ENCODE measurements around the gene PDSS2. TPM values are rescaled to one million over a fixed set of nuclear protein-coding genes. Genes with fewer than 3 reads are reported as not detected.

Gene PDSS2
- total RNA-seq, 2 experiments from 2014 or later: 13.1 to 16.9 TPM

DNA sequence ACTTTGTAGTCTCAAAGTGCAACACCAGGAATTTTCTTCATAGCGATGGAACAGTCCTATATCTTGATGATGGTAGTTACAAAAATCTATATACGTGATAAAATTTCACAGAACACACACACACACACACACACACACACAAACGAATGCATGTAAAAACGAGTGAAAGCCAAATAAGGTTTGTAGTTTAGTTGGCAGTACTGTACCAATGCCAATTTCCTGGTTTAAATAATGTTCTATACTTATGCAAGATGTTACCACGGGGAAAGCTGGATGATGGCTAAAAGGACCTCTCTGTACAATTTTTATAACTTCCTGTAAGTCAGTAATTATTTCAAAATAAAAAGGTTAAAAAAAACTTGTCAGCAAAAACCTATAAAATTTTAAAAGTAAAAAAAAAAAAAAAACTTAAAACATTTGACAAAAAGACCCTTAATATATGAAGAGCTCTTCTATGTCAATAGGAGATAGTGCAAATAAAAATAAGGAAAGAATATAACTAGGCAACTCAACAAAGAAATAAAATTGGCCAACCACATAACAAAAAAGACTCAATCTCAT lies 37.6 kb downstream of the PDSS2 start:
- CTCF ChIA-PET: interaction anchor here (1.1 kb wide), 1 partner anchor 18 kb away, joined by 4 read pairs; no protein-coding TSS in a partner anchor
- no peaks in the 10 kb centered on the region for H3K4me1 Mint-ChIP-seq

DNA sequence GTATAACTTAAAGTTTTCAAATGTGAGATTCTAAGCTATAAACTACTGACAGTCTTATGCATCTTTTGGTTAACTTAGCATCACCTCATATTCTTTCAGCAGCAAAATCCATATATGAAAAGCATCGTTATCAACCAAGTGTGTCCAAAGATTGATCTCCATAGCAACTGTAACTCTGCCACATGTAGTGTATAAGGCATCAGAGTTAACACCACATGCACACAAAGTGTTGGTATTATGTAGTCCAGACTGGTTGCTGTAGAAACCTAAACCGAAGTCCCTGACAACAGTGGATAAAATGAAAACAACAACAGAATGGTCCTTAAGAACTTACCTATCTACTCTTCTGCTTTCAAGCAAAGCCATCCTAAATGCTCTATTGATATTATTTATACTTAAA lies 39.6 kb downstream of the PDSS2 start:
- Mint-ChIP-seq H3K36me3 (peaks cover 2% of the 10 kb centered on the region), H3K4me3 (no peak overlapping the region), H3K9me3 (ENCODE audit: low read depth) (no peaks in the 10 kb centered on the region), H3K27ac (no peak overlapping the region), H3K27me3 (no peaks in the 10 kb centered on the region), H3K4me1 (no peaks in the 10 kb centered on the region)
- CTCF ChIA-PET: no interaction called here
- ATAC-seq (no peak), DNase-seq (no peak)

More for the DNA sequence above, 37.6 kb downstream of the PDSS2 start:
- Mint-ChIP-seq H3K9me3 (ENCODE audit: low read depth) (peaks cover 7% of the 10 kb centered on the region), H3K36me3 (peaks cover 17% of the 10 kb centered on the region), H3K27ac (no peak overlapping the region), H3K4me3 (no peak overlapping the region), H3K27me3 (no peaks in the 10 kb centered on the region)
- ATAC-seq (no peak), DNase-seq (no peak)

DNA sequence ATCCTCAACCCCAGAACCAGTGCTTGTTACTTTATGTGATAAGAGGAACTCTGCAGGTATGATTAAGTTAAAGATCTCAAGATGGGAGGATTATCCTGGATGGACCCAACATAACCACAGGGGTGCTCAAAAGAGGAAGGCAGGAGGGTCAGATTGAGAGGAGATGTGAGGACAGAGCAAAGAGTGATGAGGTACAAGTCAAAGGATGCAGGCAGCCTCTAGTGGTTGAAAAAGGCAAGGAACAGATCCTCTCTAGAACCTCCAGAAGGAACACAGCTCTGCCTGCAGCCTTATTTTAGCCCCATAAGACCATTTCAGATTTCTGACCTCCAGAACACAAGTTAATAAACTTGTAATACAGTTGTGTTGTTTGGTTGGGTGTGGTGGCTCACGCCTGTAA lies 41.2 kb downstream of the PDSS2 start:
- CTCF ChIA-PET: no interaction called here
- DNase-seq (no peak), ATAC-seq (no peak)
- H3K27ac Mint-ChIP-seq: no peak overlapping the region
- H3K4me1 Mint-ChIP-seq: no peaks in the 10 kb centered on the region
- H3K4me3 Mint-ChIP-seq: no peak overlapping the region
- H3K9me3 Mint-ChIP-seq (ENCODE audit: low read depth): no peaks in the 10 kb centered on the region
- peaks cover 2% of the 10 kb centered on the region for H3K36me3 Mint-ChIP-seq
- H3K27me3 Mint-ChIP-seq: no peaks in the 10 kb centered on the region

DNA sequence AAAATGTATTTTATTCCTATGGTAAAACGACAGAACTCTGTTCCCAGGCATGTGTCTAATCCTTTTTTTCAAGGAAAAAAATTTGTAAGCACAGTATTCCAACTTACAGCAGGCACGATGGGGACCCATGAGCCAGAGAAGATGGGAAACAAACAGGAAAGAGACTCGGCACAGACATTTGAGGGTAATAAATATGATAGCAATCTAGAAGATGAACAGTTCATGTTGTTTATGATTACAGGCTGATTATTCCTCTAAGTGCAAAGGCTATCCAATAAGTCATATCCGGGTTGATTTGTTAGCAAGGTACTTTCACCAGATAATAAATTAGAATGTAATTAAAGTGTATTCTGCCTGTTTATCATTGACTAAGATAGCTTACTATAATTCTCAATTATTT lies 43.2 kb downstream of the PDSS2 start:
- DNase-seq (no peak), ATAC-seq (no peak)
- Mint-ChIP-seq H3K4me1 (no peaks in the 10 kb centered on the region), H3K27ac (no peak overlapping the region), H3K36me3 (peaks cover 2% of the 10 kb centered on the region), H3K27me3 (no peaks in the 10 kb centered on the region), H3K4me3 (no peak overlapping the region), H3K9me3 (ENCODE audit: low read depth) (no peaks in the 10 kb centered on the region)
- CTCF ChIA-PET: no interaction called here

DNA sequence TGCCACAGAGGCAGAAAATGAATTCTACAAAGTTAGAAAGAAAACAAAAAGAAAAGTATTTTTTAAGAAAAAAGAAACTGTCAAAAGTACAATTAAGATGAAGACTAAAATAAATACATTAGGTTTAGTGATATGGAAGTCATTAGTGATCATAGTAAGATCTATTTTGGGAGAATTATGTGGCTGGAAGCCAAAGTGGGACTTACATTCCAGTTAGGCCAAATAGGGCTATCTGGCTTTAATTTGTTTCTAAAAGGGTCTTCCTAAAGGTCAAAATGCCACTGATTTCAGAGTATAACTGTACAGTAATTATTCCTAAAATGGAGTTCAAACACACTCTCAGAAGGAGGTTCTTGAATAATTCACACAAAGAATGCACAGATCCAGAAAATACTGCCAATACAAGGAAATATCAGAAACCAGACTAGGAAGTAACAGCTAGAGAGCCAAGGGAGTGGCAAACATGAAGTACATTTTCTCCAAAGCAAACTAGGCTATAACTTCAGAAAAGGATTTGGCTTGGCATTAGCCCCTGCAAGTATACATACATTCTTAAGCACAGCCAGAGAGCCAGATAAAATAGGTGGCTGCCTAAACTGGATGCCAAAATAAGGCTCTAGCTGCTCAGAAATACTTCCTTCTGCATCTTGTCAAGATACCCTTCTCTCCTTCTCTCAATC lies 45.3 kb downstream of the PDSS2 start:
- Mint-ChIP-seq H3K4me3 (no peak overlapping the region), H3K36me3 (peaks cover 2% of the 10 kb centered on the region), H3K4me1 (no peaks in the 10 kb centered on the region), H3K9me3 (ENCODE audit: low read depth) (no peaks in the 10 kb centered on the region), H3K27ac (no peak overlapping the region), H3K27me3 (no peaks in the 10 kb centered on the region)
- DNase-seq: no peak
- no peak for ATAC-seq
- CTCF ChIA-PET: no interaction called here

DNA sequence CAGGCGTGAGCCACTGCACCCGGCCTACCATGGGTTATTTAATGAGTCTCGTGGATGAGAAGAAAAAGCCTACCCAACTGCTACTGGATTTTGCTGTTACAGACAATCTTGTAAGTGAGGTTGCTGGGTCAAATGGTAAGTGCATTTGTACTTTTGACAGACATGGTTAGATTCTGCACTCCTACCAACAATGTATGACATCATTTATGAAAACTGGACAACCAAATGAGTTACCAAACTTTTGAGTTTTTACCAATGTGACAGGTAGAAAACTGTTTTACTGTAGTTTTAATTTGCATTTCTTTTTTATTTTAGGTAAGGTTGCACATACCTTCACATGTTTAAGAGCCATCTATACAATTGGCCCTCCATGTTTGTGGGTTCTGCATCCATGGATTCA lies 48.2 kb downstream of the PDSS2 start:
- no peaks in the 10 kb centered on the region for H3K27me3 Mint-ChIP-seq

DNA sequence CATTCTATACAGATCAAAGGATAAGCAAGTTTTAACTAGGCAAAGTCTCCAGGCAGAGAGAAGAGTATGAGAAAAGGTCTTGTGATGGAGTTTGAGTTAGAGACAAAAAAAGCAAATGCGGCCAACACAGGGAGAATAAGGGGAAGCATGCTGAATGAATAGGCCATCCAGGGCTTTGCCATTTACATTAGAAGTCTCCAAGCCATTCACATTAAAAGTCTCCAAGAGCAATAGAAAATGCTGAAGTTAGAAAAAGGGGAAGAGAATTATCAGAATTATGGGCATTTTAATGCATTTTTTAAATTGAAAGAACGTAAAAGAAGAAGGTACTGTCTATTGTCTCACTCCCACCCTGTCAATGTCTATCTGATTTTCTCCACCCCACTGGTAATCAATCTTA lies 49.4 kb downstream of the PDSS2 start:
- H3K4me1 Mint-ChIP-seq: no peaks in the 10 kb centered on the region
- no peaks in the 10 kb centered on the region for H3K27me3 Mint-ChIP-seq
- no peak overlapping the region for H3K4me3 Mint-ChIP-seq
- DNase-seq: no peak
- peaks cover 9% of the 10 kb centered on the region for H3K36me3 Mint-ChIP-seq
- ATAC-seq: no peak
- H3K27ac Mint-ChIP-seq: no peak overlapping the region
- CTCF ChIA-PET: no interaction called here
- H3K9me3 Mint-ChIP-seq (ENCODE audit: low read depth): peaks cover 3% of the 10 kb centered on the region

More for the DNA sequence above, 48.2 kb downstream of the PDSS2 start:
- ATAC-seq: no peak
- no peaks in the 10 kb centered on the region for H3K9me3 Mint-ChIP-seq (ENCODE audit: low read depth)
- no peak overlapping the region for H3K4me3 Mint-ChIP-seq
- CTCF ChIA-PET: no interaction called here
- H3K4me1 Mint-ChIP-seq: no peaks in the 10 kb centered on the region
- DNase-seq: no peak
- no peak overlapping the region for H3K27ac Mint-ChIP-seq
- H3K36me3 Mint-ChIP-seq: peaks cover 6% of the 10 kb centered on the region

DNA sequence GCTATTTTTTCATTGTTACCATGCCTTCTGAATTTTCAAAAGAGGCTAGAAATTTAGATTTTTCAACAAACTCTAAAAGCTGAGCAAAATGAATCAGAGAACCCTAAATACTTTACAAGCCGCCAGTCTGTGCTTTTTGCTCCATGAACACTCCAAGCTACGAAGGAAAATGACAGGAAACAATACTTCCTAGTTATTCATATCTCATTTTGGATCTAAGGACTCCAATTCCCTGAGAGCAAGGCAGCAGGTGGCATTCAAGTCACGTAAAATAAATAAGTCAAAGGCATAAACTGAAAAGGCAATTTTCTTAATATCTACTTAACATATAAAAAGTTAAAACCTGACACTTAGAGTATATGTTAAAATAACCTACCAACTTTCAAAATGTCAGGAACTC lies 50.6 kb downstream of the PDSS2 start:
- ATAC-seq: no peak
- no peak overlapping the region for H3K27ac Mint-ChIP-seq
- CTCF ChIA-PET: no interaction called here
- H3K4me1 Mint-ChIP-seq: no peaks in the 10 kb centered on the region
- H3K27me3 Mint-ChIP-seq: no peaks in the 10 kb centered on the region
- no peak overlapping the region for H3K4me3 Mint-ChIP-seq
- H3K36me3 Mint-ChIP-seq: peaks cover 17% of the 10 kb centered on the region
- H3K9me3 Mint-ChIP-seq (ENCODE audit: low read depth): peaks cover 9% of the 10 kb centered on the region
- no peak for DNase-seq

DNA sequence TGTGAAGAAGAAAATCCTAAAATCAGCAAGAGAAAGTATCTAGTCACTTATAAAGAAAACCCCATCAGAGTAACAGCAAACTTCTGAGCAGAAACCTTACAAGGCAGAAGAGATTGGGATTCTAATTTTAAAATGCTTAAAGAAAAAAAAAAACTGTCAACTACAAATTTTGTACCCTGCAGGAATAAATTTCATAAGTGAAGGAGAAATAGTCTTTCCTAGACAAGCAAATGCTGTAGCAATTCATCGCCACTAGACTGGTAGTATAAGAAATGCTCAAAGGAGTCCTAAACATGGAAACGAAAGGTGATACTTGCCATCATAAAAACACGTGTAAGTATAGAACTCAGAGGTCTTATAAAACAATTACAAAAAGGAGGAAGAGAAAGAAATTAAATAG lies 54.4 kb downstream of the PDSS2 start:
- Mint-ChIP-seq H3K4me3 (no peak overlapping the region), H3K9me3 (ENCODE audit: low read depth) (peaks cover 22% of the 10 kb centered on the region), H3K27me3 (no peaks in the 10 kb centered on the region), H3K36me3 (peaks cover 39% of the 10 kb centered on the region), H3K4me1 (no peaks in the 10 kb centered on the region), H3K27ac (no peak overlapping the region)
- no peak for DNase-seq
- no peak for ATAC-seq
- CTCF ChIA-PET: no interaction called here

DNA sequence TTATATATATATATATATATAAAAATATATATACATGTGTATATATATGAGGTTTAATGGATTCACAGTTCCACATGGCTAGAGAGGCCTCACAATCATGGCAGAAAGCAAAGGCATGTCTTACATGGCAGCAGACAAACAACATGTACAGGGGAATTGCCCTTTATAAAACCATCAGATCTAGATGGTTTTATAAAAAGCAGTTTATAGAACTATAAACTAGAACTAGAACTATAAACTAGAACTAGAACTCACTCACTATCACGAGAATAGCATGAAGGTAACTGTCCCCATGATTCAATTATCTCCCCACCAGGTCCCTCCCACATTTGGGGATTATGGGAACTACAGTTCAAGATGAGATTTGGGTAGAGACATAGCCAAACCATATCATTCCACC lies 56.8 kb downstream of the PDSS2 start:
- ATAC-seq: no peak
- CTCF ChIA-PET: no interaction called here
- Mint-ChIP-seq H3K36me3 (peaks cover 50% of the 10 kb centered on the region), H3K4me1 (no peaks in the 10 kb centered on the region), H3K27ac (no peak overlapping the region), H3K27me3 (no peaks in the 10 kb centered on the region), H3K9me3 (ENCODE audit: low read depth) (peaks cover 25% of the 10 kb centered on the region), H3K4me3 (no peak overlapping the region)
- no peak for DNase-seq

DNA sequence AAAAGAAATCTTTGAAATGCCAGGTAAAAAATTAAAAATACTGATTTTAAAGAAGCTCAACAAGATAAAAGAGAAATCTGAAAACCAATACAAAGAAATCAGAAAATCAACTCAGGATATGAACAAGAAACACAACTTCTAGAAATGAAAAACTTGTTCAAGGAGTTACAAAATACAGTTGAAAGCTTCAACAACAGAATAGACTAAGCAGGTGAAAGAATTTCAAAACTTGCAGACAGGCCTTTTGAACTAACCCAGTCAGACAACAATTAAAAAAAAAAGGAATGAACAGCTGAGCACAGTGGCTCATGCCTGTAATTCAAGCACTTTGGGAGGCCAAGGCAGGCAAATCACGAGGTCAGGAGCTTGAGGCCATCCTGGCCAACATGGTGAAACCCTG lies 57.8 kb downstream of the PDSS2 start:
- no peaks in the 10 kb centered on the region for H3K27me3 Mint-ChIP-seq
- CTCF ChIA-PET: no interaction called here
- no peak overlapping the region for H3K27ac Mint-ChIP-seq
- ATAC-seq (no peak), DNase-seq (no peak)
- peaks cover 52% of the 10 kb centered on the region for H3K36me3 Mint-ChIP-seq
- H3K9me3 Mint-ChIP-seq (ENCODE audit: low read depth): peaks cover 29% of the 10 kb centered on the region
- no peaks in the 10 kb centered on the region for H3K4me1 Mint-ChIP-seq
- no peak overlapping the region for H3K4me3 Mint-ChIP-seq

DNA sequence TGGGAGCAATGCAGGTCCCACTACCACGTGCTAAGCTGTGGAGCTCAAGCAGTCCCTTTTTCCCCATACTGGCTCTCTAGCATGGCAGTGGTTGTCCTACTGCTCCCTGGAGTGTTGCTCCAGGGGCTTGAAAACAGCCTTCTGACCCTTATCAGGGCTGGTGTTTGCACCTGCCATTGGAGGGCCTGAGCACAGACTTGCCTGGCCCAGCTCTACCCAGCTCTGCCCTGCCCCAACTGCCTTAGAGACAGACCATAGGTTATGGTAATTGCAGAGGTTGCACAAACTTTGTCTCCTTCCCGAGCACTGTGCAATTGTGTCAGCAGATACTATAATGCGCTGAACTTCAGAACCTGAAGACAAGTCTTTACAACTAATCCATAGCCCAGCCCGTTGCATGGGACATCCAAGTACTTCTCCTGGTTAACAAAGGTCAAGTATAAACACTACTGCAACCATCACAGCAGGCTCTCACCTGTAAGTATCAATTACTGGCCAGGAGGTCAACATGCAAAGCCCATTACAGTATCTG lies 58.7 kb downstream of the PDSS2 start:
- CTCF ChIA-PET: no interaction called here
- Mint-ChIP-seq H3K9me3 (ENCODE audit: low read depth) (peaks cover 31% of the 10 kb centered on the region), H3K4me3 (no peak overlapping the region), H3K4me1 (no peaks in the 10 kb centered on the region), H3K27me3 (no peaks in the 10 kb centered on the region), H3K27ac (no peak overlapping the region), H3K36me3 (peaks cover 56% of the 10 kb centered on the region)
- ATAC-seq: no peak
- DNase-seq: no peak

DNA sequence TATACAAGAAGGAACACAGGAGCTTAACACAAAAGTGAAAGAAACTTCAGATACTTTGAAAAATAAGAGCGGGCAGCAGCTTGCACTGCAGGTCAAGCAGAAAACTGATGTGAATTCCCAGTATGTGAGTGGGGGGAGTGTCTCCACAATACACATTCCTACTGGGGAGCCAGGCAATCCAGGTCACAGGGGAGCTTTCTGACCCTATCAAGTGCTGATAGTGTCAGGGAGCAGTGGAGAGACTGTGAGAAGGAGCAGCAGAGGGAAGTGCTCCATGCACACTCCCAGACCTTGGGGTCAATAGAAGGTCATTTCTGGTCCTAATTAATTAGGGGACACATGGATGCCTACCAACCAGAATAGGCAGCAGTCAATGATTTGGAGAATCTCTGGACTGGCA lies 59.4 kb downstream of the PDSS2 start:
- ATAC-seq (no peak), DNase-seq (no peak)
- Mint-ChIP-seq H3K36me3 (peaks cover 56% of the 10 kb centered on the region), H3K27me3 (no peaks in the 10 kb centered on the region), H3K4me3 (no peak overlapping the region), H3K9me3 (ENCODE audit: low read depth) (peaks cover 28% of the 10 kb centered on the region), H3K4me1 (no peaks in the 10 kb centered on the region), H3K27ac (no peak overlapping the region)
- CTCF ChIA-PET: no interaction called here

DNA sequence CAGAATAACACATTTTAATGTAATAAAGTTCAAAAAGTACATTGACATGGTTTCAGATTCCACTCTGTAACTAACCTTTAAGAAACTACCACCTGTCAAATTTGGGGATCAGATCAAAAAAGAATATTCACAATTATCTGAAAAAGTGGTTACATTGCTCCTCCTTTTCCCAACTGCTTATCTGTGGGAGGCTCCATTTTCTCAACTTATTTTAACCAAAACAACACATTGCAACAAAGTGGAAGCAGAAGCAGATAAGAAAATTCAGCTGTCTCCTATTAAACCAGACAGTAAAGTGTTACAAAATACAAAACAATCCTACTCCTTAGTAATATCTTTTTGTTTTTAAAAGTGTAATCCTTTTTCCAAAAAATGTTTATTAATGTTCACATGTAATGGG lies 61.4 kb downstream of the PDSS2 start:
- ATAC-seq: no peak
- Mint-ChIP-seq H3K27me3 (no peaks in the 10 kb centered on the region), H3K27ac (no peak overlapping the region), H3K36me3 (peaks cover 53% of the 10 kb centered on the region), H3K4me1 (no peaks in the 10 kb centered on the region), H3K9me3 (ENCODE audit: low read depth) (peaks cover 29% of the 10 kb centered on the region), H3K4me3 (no peak overlapping the region)
- CTCF ChIA-PET: interaction anchor here (0.8 kb wide), 1 partner anchor 91 kb away, joined by 3 read pairs; no protein-coding TSS in a partner anchor
- DNase-seq: no peak

Measured in activated CD8-positive, alpha-beta memory T cell treated with anti-CD3 and anti-CD28 coated beads, Interleukin-2, amount 10 ng/mL, durations not matched to agents 7 days and 5 days (primary cell).